LNCAP (cell line): ENCODE data around the gene AIRE.

ENCODE experiments used
- TF ChIP-seq, protein P1 (sequence below): fragments of 450-650 bp; IDR thresholded peaks from 2 replicates; pipeline ENCODE4 v1.5.1; 2017; ENCODE audit warnings: mild to moderate bottlenecking

Gene AIRE

DNA sequence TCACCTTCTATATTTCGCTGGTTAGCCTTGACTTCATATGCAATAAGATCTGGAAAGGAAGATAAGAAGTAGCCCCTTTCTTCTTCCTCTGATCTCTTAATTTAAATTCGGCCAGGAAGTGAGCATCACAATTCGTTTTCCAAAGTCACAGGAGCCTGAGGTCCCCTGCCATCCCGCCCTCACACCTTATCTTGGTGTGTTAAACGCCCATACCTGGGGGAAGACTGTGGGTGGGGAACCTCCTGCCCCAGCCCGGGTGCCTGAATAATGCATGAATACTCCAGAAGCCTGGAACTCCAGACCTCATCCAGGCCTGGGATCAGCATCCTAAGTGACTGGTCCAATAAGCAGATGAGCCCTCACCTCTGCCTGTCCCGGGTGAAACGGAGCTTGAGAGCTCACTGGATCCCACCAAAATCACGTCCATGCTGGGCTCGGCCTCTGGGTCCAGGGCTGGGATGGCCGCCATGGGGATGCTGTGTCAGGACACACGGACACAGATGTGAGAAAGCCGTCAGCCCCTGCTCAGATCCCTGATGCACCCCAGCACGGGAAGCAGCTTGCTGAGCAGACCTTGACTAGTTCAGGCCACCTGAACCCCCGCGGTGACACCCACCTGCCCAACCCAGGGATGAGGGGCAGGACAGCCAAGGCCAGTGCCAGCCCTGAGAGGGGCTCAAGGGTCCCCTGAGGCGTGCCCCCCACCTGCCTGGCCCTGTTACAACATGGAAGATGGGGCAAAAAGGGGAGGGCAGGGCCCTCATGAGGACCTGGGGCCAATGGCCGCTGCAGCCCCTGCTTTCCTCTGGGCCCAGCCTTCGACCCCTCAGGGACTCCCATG is 24.7 kb upstream of the AIRE start:
- TF ChIP-seq, protein P1, sequence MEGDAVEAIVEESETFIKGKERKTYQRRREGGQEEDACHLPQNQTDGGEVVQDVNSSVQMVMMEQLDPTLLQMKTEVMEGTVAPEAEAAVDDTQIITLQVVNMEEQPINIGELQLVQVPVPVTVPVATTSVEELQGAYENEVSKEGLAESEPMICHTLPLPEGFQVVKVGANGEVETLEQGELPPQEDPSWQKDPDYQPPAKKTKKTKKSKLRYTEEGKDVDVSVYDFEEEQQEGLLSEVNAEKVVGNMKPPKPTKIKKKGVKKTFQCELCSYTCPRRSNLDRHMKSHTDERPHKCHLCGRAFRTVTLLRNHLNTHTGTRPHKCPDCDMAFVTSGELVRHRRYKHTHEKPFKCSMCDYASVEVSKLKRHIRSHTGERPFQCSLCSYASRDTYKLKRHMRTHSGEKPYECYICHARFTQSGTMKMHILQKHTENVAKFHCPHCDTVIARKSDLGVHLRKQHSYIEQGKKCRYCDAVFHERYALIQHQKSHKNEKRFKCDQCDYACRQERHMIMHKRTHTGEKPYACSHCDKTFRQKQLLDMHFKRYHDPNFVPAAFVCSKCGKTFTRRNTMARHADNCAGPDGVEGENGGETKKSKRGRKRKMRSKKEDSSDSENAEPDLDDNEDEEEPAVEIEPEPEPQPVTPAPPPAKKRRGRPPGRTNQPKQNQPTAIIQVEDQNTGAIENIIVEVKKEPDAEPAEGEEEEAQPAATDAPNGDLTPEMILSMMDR = no peak

- TF ChIP-seq, protein P1 = no peak
Observed at GRCh38 chr21:44261675-44262295, 23.9 kb upstream of the AIRE start, which contains the start of gene DNMT3L. DNMT3L (minus strand) TSS chr21:44261897; CDS start chr21:44261259, 638 bp downstream.

GRCh38 chr21:44262338-44263056 is 23.2 kb upstream of the AIRE start:
- TF ChIP-seq, protein P1 = no peak

- TF ChIP-seq, protein P1 = no peak
Observed at GRCh38 chr21:44263221-44263760, 22.4 kb upstream of the AIRE start.

DNA sequence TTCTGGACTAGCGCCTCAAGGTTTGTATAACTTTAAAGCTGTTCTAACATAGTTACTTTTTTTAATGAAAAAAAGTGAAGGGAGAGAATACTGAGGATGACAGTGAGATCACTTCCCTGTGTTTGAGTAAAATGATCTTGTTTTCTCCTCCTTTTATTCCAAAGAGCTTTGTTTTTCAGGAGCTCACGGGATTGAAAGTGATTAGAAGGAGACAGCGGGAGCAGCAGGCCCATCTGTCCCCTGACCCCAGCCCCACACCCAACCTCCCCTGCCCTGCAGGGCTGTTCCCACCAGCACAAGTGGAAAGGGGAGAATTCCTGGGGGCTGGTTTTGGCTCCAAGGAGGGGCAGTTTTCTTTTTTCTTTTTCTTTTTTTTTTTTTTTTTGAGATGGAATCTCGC is 21.9 kb upstream of the AIRE start:
- TF ChIP-seq, protein P1 = no peak

- TF ChIP-seq, protein P1 = no peak
Observed at GRCh38 chr21:44265734-44266270, 19.9 kb upstream of the AIRE start.

DNA sequence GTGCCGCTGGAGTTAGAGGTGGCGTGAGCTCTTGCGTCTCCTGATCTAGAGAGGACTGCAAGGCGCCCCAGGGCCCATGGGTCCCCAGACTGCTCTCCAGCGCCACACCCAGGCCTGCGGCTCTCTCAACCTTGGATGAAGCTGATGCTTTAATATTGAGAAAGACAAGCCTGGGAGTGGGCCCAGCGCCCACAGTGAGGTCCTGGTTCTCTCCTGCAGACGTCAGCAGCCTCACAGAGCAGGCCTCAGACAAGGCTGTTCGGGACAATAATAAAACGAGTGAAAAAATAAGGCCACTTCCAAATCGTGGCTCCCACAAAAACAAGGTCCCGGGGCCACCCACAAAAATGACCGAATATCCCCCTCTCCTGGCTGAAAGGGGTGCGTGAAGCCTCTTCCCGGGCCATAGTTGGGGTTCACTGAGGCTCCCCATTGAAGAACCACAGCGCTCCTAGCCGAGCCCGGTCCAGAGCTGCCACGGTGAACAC is 18.0 kb upstream of the AIRE start:
- TF ChIP-seq, protein P1 = no peak
